PFSK-1 (cell line): ENCODE data around the gene GRID1.

Experiments
- FOXP2 ChIP-seq: optimal IDR thresholded peaks from 2 replicates; pipeline ENCODE3; 2011; ENCODE audit warnings: borderline replicate concordance, control low read depth, inconsistent platforms; ENCODE audit not compliant: insufficient read depth; ENCODE audit errors: extremely low read length, extremely low read depth
- POLR2AphosphoS5 ChIP-seq: IDR thresholded peaks from 2 replicates; pipeline ENCODE4 v1.6.1; 2012; ENCODE audit warnings: low read depth, mild to moderate bottlenecking, control low read depth, low read length, moderate library complexity
- REST ChIP-seq, 2 experiments: IDR thresholded peaks; 2 replicates each; pipeline versions ENCODE4 v1.6.1 to v1.8.0; 2011 to 2012; ENCODE audit warnings: low read depth in 2 of 2, low read length in 2 of 2, control low read depth in 1 of 2, inconsistent platforms in 1 of 2, mild to moderate bottlenecking in 1 of 2, moderate library complexity in 1 of 2; ENCODE audit not compliant: insufficient read depth in 1 of 2
- SIN3A ChIP-seq: IDR thresholded peaks from 2 replicates; pipeline ENCODE4 v1.6.1; 2012; ENCODE audit warnings: mild to moderate bottlenecking, low read length, moderate library complexity, borderline replicate concordance; ENCODE audit not compliant: insufficient read depth
- TAF1 ChIP-seq: IDR thresholded peaks from 2 replicates; pipeline ENCODE4 v1.6.1; 2012; ENCODE audit warnings: low read length, control low read depth, borderline replicate concordance; ENCODE audit not compliant: insufficient read depth

The GRID1 gene

GRCh38 chr10:86053675-86054074 is 312.9 kb downstream of the GRID1 start:
- TF ChIP-seq SIN3A (no peak), FOXP2 (no peak), REST (IDR thresholded peaks at IDR 0.05; ENCODE audit: insufficient read depth in 1 of 2, low read depth in 2 of 2, low read length in 2 of 2) (no peak), TAF1 (no peak)

GRCh38 chr10:86051586-86051985 is 315.0 kb downstream of the GRID1 start:
- no peak for TF ChIP-seq POLR2AphosphoS5
- no peak for TF ChIP-seq REST (IDR thresholded peaks at IDR 0.05; ENCODE audit: insufficient read depth in 1 of 2, low read depth in 2 of 2, low read length in 2 of 2)
- TF ChIP-seq FOXP2, result no peak
- no peak for TF ChIP-seq SIN3A
- no peak for TF ChIP-seq TAF1

GRCh38 chr10:86049442-86049841 is 317.2 kb downstream of the GRID1 start:
- TF ChIP-seq FOXP2, result no peak
- no peak for TF ChIP-seq REST (IDR thresholded peaks at IDR 0.05; ENCODE audit: insufficient read depth in 1 of 2, low read depth in 2 of 2, low read length in 2 of 2)
- TF ChIP-seq POLR2AphosphoS5, result no peak
- TF ChIP-seq SIN3A, result no peak
- no peak for TF ChIP-seq TAF1

- TF ChIP-seq POLR2AphosphoS5 (no peak), REST (IDR thresholded peaks at IDR 0.05; ENCODE audit: insufficient read depth in 1 of 2, low read depth in 2 of 2, low read length in 2 of 2) (no peak), SIN3A (no peak), TAF1 (no peak), FOXP2 (no peak)
Measured at GRCh38 chr10:86048973-86049372, 317.6 kb downstream of the GRID1 start.

- TF ChIP-seq SIN3A (no peak), POLR2AphosphoS5 (no peak), TAF1 (no peak), REST (IDR thresholded peaks at IDR 0.05; ENCODE audit: insufficient read depth in 1 of 2, low read depth in 2 of 2, low read length in 2 of 2) (no peak), FOXP2 (no peak)
Measured at GRCh38 chr10:86048571-86048970, 318.0 kb downstream of the GRID1 start.
